HG03521 (cell line): ENCODE measurements around the gene ACTR3.
"Not testable (repeated sequence)": the region's sequence is repeated elsewhere in the genome, so short reads cannot be mapped to it uniquely, and the experiment has no call there.

Experiments used
- ATAC-seq: cut with Tn5 transposase; IDR thresholded peaks from one replicate; pipeline ENCODE4 v1.9.1; 2021; ENCODE audit warnings: mild to moderate bottlenecking, moderate library complexity; ENCODE audit not compliant: unreplicated experiment

ACTR3 gene

DNA sequence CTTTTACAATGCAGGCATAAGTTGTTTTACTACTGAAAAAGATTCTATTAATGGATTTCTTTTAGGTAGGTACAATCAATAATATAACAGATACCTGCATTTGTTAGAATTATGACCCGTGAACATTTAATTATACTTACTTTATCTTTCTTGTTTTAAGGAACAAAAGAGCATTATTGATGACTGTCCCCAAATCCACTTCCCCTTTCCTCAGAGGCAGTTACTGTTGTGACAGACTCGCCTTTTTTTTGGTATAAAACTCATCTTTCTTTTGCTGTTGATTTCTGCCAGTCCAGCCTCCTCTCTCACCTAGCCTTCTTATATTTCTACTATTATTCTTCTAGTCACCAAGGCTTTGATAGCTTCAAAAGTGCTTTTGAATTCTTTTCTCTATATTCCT lies 12.1 kb downstream of the ACTR3 start:
- ATAC-seq, result no peak

DNA sequence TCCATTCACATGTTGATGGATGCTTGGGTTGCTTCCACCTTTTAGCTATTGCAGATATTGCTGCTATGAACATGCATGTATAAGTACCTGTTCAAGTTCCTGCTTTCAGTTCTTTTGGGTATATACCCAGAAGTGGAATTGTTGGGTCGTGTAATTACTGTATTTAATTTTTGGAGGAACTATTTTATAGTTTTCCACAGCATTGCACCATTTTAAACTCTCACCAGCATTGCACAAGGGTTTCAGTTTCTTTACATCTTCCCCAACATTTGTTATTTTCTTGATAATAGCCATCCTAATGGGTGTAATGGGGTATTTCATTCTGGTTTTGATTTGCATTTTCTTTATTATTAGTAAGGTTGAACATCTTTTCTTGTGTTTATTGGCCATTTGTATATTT lies 16.0 kb downstream of the ACTR3 start:
- ATAC-seq, result no peak

DNA sequence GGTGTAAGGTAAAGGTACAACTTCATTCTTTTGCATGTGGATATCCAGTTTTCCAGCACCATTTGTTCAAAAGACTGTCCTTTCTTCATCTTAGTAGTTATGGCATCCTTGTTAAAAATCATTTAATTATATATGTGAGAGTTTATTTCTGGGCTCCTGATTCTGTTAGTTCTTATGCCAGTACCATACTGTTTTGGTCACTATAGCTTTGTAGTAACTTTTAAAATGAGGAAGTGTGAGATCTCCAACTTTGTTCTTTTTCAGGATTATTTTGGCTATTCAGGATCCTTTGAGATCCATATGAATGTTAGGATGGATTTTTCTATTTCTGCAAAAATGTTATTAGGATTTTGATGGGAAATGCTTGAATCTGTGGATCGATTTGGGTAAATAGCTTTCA lies 16.8 kb downstream of the ACTR3 start:
- no peak for ATAC-seq

DNA sequence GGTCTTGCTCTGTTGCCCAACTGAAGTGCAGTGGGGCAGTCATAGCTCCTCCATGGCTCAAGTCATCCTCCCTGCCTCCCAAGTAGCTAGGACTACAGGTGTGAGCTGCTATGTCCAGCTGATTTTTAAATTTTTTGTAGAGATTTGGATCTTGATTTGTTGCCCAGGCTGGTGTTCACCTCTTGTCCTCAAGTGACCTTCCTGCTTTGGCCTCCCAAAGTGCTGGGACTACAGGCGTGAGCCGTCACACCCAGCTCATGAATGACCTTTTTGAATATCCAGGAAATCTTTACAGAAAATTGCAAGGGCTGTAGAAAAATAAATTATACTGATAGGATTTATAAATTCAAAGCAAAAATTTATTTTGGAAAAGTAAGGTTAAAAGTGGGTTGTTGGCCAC lies 17.4 kb downstream of the ACTR3 start:
- ATAC-seq, result no peak

DNA sequence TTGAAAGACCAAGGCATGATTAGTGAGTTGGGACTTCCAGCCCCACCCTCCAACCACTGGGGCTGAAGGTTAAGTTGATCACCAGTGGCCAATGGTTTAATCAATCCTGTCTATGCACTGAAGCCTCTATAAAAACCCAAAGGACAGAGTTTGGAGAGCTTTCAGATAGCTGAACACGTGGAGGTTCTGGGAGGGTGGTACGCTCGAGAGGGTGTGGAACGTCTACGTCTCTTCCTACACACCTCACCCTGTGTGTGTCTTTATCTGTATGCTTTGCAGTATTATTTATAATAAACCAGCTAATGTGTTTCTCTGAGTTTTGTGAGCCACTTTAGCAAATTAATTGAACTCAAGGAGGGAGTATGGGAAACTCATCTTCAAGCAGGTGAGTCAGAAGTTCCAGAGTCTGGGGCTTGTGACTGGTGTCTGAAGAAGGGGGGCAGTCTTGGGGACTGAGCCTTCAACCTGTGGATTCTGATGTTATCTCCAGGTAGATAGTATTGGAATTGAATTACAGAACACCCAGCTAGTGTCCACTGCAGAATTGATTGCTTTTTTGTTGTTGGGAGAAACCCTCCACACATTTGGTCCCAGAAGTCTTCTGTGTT lies 20.3 kb downstream of the ACTR3 start:
- no peak for ATAC-seq

DNA sequence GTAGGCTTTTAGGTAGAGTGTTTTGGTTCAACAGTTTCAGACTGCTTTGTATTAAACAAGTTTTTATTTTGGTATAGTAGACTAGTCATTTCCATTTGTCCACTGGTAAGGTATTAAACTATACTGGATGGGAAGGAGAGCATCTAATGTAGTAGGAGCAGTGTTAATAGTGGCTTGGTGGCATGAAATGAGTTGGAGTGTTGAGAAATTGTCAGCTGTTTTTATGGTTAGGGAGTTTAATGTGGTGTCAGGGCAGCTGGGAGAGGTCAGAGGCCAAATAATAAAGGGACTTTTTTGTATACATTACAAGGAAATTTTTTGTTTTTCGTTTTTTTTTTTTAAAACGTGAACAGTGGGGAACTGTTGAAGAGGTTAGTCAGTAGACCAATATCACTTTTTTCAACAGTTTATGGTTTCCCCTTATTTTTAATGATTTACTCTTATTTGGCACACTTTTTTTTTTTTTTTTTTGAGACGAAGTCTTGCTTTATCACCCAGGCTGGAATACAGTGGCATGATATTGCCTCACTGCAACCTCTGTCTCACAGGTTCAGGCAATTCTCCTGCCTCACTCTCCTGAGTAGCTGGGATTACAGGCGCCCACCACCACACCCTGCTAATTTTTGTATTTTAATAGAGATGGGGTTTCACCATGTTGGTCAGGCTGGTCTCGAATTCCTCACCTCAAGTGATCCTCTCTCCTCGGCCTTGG lies 21.2 kb downstream of the ACTR3 start:
- no peak for ATAC-seq

DNA sequence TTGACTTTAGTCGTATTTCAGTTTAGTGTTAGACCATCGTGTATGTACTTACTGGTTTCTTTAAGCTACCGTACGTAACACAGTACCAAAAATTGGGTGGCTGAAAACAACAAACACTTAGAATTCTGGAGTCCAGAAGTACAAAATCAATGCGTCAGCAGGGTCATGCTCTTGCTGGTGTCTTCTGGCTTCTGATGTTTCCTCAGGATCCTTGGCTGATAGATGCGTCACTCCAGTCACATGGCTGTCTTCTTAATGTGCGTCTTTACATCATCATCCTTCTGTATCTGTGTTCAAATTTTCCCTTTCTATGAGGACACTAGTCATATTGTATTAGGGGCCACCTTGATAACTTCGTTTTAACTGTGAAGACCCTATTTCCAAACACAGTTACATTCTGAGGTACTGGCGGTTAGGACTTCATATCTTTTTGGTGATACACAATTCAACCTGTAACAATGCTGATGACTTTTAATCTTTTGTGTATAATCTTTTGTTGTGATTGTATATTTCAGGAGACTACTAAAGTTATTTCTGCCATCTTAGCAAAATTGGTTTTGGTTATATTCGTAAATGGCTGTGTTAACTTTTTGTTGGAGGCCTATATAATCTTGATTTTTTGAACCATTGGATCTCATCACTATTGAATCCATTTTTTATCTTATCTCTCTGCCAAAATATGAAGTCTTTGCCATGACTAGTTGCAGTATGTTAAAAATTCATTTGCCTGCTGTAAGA lies 25.4 kb downstream of the ACTR3 start:
- no peak for ATAC-seq

DNA sequence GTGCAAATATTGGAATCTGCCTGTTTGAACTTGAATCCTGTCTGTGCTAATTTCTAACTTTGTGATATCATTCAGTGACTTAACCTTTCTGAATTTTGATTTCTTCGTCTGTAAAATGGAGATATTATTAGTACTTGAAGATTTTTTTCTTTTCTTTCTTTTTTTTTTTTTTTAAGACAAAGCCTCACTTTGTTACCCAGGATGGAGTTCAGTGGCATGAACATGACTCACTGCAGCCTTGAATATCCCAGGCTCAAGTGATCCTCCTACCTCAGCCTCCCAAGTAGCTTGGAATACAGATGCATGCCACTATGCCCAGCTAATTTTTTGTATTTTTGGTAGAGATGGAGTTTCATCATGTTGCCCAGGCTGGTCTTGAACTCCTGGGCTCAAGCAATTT lies 28.3 kb downstream of the ACTR3 start:
- no peak for ATAC-seq

DNA sequence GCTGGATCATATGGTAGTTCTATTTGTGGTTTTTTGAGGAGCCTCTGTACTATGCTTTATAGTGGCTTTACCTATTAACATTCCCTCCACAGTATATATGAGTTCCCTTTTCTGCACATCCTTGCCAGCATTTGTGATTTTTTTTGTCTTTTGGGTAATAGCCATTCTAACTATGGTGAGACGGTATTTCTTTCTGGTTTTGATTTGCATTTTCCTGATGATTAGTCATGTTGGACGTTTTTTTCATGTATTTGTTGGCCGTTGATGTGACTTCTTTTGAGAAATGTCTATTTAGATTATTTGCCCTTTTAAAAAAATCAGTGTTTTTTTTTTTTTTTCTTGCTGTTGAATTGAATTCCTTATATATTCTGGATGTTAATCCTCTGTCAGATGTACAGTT lies 31.1 kb downstream of the ACTR3 start:
- no peak for ATAC-seq

DNA sequence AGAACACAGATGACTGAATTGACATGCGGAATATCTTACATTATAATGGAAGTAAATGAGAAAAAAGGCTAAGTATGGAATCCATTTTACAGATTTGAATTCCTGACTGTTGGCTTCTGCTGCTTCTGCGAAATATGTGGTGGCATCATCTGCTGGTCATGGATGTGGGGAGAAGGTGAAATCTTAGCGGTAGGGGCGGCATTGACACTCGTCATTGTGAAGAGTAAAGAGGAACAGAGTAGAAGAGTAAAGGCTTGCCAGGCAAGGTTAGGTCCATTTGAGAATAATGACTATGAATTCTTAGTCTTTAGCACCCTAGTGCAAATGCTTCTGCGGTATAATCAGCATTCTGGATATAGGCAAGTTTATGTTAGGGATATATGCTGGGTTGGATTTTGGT lies 32.4 kb downstream of the ACTR3 start:
- no peak for ATAC-seq

DNA sequence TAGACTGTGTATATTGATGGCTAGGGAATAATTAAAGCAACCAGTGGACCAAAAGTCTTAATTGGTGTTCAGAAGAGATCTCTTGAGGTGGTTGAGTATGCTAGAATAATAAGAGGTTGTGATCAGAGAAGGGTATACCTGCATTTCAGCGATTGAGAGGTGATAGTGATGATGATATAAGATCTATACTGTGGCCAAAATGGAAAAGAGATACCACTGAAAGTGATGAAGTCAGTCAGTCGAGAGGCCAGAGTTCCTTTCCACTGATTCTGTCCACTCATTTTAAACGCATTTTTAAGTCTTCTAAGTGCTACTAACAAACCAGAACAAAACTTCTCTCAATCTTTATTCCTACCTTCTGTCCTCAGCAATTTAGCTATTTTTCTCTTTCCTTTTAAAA lies 32.9 kb downstream of the ACTR3 start:
- no peak for ATAC-seq

DNA sequence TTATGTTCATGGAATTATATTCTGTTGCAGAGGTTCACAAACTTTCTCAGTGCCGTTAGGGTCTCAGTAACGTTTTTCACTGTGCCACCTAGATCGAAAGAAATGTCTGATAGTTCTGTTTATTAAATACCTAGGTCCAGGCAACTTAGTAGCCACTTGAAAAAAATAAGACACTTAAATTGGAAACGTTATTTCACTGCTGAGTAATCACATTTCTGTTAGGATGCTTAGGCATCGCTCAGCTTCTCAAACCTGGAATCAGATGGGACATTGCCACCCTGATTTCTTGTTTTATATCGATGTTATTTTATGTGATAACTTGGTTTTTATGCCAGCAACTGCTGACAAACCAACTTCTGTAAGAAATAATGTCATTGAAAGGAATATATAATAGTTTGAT lies 36.0 kb downstream of the ACTR3 start:
- no peak for ATAC-seq

DNA sequence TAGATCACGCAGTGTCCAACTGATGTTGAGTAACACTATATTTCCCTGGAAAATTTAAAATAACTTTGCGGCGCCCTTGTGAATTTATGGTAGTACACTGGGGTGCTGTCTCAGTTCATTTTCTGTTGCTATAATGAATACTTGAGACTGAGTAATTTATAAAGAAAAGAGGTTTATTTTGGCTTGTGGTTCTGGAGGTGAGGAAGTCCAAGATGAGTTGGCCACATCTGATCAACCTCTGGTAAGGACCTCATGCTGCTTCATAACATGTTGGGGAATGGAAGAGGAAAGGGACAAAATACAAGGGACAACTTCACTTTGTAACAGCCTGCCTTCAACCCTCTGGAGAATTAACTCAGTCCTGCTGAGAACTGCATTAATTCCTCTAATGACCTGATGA lies 36.4 kb downstream of the ACTR3 start:
- no peak for ATAC-seq

DNA sequence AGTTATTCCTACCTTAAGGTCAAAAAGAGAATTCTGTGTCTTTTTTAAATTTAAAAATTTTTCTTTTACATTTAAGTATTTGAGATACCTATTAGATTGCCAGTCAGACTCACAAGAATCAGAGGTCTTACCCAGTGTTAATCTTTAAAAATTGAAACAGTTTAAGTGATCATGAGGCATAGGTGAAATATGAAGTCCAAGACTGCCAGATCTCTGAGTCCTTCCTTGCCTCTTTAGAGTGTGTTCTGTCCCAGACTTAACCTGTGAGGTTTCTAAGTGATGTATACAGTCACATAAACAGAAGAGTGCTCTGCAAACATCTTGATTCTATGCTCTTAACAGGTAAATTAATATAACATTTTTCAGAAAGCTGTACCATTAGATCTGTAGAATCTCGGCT lies 40.6 kb downstream of the ACTR3 start:
- ATAC-seq, result no peak

DNA sequence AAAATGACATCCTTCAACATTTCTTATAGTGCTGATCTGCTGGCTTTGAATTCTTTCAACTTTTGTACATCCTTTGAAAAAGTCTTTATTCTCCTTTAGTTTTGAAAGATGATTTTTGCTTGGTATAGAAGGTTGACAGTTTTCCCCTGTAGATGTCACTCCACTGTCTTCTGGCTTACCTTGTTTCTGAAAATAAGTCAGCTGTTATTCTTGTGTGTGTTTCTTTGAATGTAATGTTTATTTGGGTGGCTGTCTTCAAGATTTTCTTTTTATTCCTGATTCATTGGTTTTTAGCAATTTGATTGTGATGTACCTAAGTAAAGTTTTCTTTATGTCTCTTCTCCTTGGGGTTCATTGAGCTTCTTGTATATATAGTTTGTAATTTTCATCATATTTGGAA lies 47.6 kb downstream of the ACTR3 start:
- ATAC-seq, result no peak

DNA sequence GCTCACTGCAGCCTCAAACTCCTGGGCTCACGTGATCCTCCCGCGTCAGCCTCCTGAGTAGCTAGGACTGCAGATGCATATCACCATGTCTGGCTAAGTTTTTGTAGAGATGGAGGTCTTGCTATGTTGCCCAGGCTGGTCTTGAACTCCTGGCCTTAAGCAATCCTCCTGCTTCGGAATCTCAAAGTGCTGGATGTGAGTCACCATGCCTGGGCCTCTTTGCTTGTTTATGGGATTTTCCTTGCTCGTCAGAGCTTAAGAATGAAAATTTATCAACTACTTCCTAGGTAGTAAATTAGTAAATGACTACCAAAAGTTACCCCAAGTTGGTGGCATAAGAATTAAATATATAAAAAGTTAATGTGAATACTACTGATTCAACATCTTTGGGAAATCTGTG lies 51.0 kb downstream of the ACTR3 start:
- no peak for ATAC-seq

DNA sequence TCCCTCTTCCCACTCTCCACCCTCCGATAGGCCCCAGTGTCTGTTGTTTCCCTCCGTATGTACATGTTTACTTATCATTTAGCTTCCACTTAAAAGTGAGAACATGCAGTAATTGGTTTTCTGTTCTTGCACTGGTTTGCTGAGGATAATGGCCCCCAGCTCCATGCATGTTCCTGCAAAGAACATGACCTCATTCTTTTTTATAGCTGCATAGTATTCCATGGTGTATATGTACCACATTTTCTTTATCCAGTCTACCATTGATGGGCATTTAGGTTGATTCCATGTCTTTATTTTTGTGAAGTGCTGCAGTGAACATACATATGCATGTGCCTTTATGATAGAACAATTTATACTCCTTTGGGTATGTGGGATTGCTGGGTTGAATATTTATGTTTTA lies 55.9 kb downstream of the ACTR3 start:
- not testable (repeated sequence) for ATAC-seq

DNA sequence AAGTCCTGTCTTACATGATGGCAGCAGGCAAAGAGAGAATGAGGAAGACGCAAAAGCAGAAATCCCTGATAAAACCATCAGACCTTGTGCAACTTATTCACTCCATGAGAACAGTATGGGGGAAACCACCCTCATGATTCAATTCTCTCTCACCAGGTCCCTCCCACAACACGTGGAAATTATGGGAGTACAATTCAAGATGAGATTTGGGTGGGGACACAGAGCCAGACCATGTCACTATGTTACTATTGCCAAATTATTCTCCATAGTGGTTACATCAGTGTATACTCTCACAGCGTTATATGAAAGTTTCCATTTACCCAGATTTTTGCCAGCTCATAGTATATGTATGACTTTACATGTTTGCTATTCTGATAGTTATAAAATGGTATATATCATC lies 61.0 kb downstream of the ACTR3 start:
- not testable (repeated sequence) for ATAC-seq

DNA sequence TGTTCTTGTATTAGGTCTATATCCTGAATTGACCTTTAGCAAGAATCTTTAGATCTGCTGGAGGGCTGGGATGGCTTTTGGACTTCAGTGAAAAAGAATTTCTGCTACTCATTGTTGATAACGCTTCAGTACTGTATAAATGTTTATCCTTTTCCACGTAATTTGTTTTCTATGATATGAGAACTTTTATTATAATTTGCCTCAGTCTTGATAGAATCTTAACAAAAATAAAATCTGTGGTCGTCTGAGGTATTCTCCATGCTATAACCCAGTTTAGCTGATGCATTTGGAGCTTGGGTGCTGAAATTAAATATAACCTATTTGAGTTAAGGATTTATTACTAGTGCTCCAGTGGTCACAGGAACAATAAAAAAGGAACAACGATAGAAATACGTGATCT lies 71.1 kb downstream of the ACTR3 start:
- ATAC-seq, result no peak

DNA sequence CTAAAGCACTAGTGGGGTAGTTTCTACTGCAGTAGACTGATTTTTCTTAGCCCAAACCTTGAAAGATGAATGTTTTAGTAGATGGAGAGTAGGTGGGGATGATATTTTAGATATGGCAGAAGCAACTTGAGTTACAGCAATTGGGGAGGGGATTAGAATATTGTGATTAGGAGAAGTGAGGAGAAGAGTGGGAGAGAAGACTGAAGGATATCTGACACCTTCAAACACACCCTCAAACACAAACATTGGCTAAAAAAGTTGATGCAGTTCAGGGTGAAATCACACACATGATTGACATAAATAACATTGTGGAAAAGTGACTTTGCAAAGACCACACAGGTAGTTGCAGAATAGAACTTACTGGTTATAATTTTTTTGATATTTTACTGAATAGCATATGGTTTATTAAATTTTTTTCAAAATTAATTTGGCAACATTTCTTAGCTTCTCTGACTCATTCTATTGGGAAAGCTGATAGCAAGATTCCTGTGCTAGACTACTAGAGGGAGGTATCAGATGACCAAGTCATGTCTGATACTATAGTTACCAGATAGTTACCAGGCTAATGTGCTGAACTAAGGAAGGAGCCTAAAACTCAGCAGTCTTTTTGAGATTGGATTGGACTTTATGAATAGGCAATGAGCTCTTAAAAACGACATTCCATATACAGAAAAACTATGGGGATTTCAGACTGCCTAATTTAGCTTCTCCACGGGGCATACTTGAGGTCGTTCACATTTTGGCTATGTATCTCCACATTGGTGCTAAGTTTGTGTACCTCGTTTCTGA lies 73.0 kb downstream of the ACTR3 start:
- ATAC-seq, result no peak

DNA sequence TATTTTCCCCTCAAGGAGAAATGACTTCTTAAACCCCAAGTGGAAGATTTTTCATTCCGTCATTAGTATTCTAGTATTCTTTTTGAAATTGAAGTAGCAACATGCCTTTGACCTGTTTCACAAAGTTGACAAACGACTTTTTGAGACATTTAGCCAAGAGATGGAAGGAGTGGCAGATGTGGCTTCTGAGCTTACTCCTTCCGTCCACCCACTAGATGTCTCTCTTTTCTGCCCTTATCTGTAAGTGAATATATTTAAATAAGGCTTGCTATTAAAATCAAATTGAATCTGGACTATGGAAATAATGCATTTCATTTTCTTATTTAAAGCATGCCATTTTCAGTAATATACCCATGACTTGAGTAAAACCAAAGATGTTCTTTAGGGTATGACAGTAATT lies 74.1 kb downstream of the ACTR3 start:
- no peak for ATAC-seq

DNA sequence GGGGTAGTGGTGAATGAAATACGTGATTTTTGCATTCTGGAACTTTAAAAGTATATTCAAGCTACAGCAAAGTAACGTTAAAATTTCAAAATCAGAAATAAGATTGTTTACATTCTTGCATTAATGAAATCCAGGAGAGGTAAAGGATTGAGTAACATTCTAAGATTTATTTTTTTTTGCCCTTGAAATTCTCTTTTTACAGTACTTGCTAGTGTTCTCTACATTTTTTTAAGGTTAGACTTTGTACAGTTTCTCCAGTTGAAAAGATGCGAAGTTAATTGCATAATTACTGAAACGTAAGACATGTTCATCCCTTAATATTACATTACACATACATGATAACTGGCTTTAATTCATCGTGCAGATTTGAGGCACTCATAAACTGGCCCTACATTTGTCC lies 74.5 kb downstream of the ACTR3 start:
- no peak for ATAC-seq
